Islet of Langerhans (tissue), 1 donor: ENCODE data around the gene SH3BP1.
"Not testable (repeated sequence)": the region's sequence is repeated elsewhere in the genome, so short reads cannot be mapped to it uniquely, and the experiment has no call there.

Experiments used
- FAIRE-seq: peaks from one replicate; lab custom pipeline; 2011; peaks lifted over from hg19 to GRCh38; lab: Jason Lieb, UNC

SH3BP1 gene

GRCh38 chr22:37639070-37639760 lies at the start of gene SH3BP1:
Gene SH3BP1, plus strand, starts transcription at chr22:37639669. Its CDS starts 119 bp downstream, at chr22:37639788.
- FAIRE-seq, result no peak

DNA sequence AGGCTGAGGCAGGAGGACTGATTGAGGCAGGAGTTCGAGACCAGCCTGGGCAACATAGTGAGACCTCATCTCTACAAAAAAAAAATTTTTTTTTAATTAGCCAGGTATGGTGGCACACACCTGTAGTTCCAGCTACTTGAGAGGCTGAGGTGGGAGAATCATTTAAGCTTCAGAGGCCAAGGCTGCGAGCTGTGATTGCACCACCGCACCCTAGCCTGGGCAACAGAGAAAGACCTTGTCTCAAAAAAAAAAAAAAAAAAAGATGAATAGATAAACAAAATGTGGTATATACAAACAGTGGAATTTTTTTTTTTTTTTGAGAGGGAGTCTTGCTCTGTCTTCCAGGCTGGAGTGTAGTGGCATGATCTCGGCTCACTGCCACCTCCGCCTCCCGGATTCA lies 48.4 kb upstream of the SH3BP1 start:
- FAIRE-seq, result not testable (repeated sequence)

GRCh38 chr22:37591823-37592404 lies 47.6 kb upstream of the SH3BP1 start:
- no peak for FAIRE-seq

GRCh38 chr22:37594237-37594636 lies 45.2 kb upstream of the SH3BP1 start:
- FAIRE-seq, result no peak

DNA sequence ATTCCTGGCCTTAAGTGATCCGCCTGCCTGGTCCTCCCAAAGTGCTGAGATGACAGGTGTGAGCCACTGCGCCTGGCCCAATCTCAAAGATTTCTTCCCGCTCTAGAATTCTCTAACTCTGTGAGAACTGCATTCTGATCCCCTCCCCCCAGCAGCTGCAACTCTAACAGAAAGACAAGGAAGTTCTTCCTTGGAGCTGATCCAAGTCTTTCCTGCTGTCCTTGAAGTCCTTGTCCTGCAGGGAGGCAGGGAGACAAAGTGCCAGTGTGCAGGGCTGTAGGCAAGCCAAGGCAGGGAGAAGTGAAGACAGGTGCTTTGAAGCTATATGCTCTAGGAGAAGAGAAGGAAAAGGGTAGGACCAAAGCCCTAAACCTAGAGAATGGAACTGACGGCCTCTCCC lies 40.3 kb upstream of the SH3BP1 start:
- FAIRE-seq, result no peak

DNA sequence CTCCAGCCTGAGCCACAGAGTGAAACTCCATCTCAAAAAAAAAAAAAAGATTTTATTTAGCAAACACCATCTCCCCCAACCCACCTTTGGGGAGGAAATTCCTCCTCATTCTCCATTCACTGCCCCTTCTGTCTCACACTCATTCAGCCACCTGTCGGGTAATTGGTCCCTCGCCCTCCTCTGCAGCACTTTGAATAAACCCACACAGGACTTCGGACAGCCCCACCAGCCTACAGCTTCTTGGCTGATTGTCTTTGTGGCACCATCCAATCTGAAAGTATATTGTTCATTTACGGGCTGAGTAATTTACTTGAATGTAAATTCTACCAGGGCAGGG lies 38.3 kb upstream of the SH3BP1 start:
- no peak for FAIRE-seq

GRCh38 chr22:37601540-37602442 lies 37.7 kb upstream of the SH3BP1 start:
- FAIRE-seq, result no peak

GRCh38 chr22:37602546-37603277 lies 36.8 kb upstream of the SH3BP1 start:
- FAIRE-seq, result not testable (repeated sequence)

DNA sequence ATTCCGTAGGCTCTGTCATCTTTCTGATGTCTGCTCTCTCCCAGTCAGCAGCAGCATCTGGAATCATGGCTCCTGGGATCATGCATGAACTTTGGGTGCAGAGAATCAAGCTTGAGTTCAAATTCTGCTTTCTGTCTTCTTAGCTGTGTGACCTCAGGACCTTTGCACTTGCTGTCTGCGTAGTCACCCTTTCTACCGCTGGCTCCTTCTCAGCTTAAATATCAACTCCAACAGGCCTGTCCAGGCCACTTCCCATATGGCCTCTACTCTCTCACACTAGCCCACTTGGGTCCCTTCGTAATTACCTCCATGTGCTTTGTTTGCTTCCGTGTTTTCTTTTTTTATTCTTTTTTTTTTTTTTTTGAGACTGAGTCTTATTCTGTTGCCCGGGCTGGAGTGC lies 35.4 kb upstream of the SH3BP1 start:
- no peak for FAIRE-seq

DNA sequence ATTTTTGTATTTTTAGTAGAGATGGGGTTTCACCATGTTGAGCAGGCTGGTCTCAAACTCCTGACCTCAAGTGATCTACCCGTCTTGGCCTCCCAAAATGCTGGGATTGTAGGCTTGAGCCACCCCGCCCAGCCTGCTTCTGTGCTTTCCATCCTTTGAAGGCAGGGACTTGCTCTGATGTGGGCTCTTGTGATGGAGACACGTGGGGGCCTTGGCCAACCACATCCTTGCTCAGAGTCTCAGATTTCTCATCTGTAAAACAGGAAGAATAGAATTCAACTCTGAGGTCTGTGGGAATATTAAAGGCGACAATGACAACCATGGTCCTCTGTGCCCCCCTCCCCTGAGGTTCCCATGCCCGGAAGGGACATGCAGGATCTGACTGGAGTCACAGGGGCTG lies 34.6 kb upstream of the SH3BP1 start:
- no peak for FAIRE-seq

DNA sequence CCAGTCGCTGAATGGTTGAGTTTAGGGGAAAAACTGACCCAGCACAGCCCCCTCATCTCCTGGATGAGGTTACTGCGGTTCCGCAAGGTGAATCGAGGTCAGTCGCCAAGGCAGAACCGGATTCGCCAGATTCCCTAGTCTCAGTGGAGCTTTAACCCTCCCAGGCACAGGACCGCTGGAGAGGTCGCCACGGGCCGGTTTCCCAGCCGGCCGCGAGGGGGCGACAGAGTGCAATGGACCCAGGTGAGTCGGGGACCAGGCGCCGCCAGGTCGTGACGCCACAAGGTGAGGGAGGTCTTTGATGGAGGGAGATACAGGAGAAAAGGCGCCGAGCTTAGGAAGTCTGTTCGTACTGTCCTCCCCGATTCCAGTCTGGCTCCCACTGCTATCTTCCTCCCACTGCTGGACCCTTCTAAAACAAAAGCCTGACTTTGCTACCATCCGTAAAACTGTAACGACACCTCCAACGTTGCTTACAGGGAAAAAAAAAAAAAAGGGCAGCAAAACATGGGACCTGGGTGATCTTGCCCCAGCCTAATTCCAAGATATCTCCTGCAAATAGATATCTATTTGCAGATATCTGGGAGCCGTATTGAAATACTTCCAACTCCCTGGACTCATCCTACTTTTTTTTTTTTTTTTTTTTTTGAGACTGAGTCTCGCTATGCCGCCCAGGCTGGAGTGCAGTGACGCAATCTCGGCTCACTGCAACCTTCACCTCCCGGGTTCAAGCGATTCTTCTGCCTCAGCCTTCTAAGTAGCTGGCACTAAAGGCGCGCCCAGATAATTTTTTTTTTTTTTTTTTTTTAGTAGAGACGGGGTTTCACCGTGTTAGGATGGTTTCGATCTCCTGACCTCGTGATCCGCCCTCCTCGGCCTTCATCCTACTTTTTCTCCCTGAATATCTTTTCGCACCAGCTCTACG lies 32.2 kb upstream of the SH3BP1 start:
- FAIRE-seq, result peak; percentile 60

DNA sequence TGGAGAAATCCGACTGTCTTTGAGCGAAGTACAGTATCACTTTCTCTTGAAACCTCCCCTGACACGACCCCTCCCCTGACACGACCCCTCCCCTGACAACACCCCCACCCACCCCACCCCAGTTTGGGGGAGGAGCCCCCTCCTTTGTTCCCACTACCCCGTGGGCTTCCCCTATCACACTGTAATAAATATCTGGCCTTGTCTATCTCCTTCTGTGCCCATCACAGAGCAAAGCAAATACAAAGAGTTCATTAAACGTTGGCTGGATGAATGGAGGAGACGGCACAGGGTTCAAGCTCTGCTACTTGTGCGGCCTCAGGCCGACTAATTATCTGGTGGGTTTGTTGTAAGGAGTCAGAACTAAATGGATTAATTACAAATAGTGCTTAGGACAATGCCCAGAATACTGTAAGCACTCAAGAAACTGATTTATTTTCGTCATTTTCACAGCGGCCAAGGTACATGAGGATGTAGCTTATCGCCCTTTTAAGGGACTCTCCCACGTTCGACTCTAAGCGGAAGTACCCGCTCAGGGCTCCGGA lies 31.5 kb upstream of the SH3BP1 start:
- FAIRE-seq, result peak; percentile 51

DNA sequence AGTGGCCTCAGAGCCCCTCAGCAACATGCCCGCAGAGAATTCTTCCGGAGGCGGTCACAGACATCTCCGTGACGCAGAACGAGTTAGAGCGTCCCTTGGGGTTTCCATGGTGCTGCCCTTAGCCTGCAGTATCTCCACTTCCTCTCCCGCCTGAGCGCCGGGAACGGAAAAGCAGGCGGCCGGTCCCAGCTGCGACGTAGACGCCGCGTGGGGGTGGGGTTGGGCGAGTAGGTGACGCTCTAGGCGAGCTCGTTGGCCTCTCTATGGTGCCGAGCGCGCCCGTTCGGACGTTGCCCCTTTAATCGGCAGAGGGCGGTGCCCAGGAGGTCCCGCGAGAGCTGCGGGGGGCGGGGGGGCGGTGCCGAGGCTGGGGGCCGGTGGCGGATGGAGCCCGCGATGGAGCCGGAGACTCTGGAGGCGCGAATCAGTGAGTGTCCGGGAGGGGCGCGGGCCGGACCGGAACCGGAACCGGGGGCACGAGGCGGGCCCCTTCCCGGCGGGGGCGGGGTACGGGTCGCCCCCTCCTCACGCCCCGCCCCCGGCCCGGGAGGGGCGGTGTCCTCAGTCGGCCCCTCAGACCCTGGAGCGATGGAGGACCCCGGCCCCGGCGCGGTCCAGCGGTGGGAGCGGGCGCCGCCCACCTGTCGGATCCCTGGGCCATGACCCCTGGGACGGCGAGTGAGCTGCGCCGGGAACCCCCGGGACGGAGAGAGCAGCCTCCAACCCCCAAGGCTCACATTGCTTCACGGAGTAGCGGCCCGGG lies 30.8 kb upstream of the SH3BP1 start, which contains the start of gene GGA1:
GGA1 (plus strand) TSS at position 358 of the 763 bp plus-strand sequence; CDS start at position 385, 27 bp downstream.
- FAIRE-seq, result no peak

DNA sequence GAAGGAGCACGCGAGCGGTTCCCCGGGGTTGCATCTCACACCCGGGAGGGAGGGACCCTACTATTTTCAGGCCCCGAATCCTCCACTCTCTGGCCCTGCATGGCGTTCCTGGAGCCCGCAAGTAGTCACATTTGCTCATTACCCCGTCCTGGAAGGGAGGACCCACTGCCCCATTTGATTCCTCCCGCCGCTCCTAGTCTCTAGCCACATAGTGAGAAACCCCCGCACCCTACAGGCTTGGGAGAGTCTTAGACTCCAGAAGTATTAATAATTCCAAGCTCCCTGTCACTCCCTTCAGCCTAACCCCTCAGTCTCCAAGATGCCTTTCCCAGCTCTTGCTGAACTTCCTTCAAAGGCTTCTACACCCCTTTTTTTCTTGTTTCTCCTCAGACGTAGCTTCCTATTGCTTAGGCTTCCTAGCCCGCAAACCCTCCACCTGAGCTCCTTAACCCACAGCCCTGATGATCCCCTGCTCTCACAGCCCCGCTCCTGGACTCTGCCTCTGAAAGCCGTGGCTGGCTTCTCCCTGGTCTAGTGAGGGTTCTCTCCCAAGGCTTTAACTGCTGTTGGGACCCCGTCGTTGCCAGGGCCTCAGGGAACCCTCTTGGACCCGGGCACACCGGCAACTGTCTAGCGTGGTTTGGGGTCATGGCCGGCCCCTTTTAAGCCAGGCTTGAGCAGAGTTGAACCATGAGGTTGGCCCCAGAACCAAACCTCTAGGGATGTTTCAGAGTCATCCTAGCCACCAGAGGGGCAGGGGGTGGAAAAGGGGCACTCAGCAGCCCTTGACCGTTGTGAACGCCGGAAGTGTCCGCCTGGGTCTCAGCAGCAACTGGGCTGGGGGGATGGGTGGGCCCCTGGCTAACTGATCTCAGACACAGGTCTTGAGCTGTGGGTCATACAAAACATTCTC lies 30.0 kb upstream of the SH3BP1 start:
- FAIRE-seq, result no peak

DNA sequence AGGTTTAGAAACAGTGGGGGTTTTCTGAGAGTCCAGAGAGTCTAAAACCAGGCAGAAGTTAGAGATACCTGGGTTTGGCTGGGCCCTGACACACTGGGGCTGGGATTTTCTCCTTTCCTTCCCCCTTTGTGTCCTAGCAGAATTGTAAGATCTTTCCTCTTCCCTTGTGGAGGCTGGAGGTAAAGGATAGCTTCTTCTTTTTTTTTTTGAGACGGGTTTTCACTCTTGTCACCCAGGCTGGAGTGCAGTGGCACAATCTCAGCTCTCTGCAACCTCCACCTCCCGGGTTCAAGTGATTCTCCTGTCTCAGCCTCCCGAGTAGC lies 29.4 kb upstream of the SH3BP1 start:
- FAIRE-seq, result not testable (repeated sequence)

GRCh38 chr22:37610480-37611129 lies 28.9 kb upstream of the SH3BP1 start:
- FAIRE-seq, result no peak

DNA sequence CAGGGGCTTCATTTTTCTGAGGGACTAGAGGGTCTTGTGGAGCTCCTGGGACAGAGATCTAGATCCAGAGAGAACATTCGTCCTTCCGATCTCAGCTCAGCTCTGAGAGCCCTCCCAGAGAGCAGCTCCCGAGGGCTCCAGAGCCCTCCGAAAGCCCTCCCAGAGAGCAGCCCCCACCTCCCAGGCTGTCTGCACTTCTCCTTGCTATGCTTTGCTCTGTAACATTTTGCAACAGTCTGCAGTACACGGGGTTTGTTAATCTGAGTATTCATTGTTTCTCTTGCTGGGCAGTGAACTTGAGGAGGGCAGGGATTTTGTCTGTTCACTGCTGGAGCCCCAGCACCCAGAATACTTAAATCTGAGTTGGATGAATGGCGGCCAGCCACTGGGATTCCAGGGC lies 28.3 kb upstream of the SH3BP1 start:
- FAIRE-seq, result no peak

DNA sequence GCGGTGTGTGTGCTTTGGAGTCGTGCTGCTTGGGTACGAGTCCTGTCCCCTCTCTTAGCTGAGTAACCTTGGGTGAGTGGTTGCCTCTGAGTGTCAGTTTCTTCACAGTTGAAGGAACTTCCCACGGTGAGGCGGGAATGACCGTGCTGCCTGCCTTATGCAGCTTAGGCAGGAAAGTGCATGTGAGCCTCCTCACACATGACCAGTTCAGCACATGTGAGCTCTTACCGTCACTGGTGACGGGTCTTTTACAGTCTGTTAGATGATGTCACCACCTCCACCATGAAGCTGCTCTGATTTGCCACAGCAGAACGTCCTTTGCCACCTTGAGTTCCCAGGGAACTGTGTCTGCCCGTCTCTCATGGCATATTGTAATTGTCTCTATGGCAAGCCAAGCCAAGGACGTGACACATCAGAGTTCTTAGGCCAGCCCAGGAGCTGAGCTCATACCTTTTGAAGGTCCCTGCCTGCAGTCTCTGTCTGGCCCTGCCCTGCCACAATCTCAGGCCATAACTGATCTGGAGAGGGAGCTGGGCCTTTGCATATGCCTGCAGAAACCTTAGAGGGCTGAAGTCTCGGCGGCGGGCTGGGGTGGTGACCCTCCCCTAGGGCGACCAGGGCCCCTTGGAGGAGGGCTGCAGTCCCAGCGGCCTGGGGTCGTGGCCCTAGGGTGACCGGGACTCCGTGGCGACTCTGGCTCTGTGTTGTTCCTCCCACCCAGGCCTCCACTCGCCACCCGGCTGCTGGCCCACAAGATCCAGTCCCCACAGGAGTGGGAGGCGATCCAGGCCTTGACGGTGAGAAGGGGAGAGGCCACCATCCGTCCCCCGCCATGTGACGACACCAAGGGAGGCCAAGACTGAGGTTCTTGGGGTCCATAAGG lies 23.0 kb upstream of the SH3BP1 start:
- FAIRE-seq, result no peak
